ENCODE results near the gene LAMC1.

- TF ChIP-seq POLR2A (IDR thresholded peaks at IDR 0.05), result no peak
- TF ChIP-seq CTCF (IDR thresholded peaks at IDR 0.05), result no peak
These were observed 106.9 kb downstream of the LAMC1 start for GRCh38 chr1:183129921-183130690.
